Gastrocnemius medialis (tissue), 4 donors: ENCODE results near the gene ZNF547.

Experiments used
- POLR2A ChIP-seq, 2 donors: fragments of 450-650 bp; IDR thresholded peaks; one replicate each; pipeline ENCODE4 v1.6.1; 2017; ENCODE audit warnings: antibody characterized with exemption in 2 of 2, mild to moderate bottlenecking in 2 of 2, moderate library complexity in 2 of 2
- TF ChIP-seq, protein P1 (sequence below), 5 experiments: fragments of 450-650 bp in 3 of 5; fragments of 200-600 bp in 2 of 5; sonication (generic) in 2 of 5; IDR thresholded peaks in 4 of 5; conservative IDR thresholded peaks in 1 of 5; 1 replicate in 4 of 5; 2 replicates in 1 of 5; pipeline ENCODE4 v1.5.1; 2016 to 2019; ENCODE audit warnings: antibody characterized with exemption in 5 of 5, mild to moderate bottlenecking in 3 of 5, moderate library complexity in 3 of 5

DNA sequence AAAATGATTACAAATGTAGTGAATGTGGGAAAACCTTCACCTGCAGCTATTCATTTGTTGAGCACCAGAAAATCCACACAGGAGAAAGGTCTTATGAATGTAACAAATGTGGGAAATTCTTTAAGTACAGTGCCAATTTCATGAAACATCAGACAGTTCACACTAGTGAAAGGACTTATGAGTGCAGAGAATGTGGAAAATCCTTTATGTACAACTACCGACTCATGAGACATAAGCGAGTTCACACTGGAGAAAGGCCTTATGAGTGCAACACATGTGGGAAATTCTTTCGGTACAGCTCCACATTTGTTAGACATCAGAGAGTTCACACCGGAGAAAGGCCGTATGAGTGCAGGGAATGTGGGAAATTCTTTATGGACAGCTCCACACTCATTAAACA, 35.5 kb downstream of the ZNF547 start:
- TF ChIP-seq, protein P1, sequence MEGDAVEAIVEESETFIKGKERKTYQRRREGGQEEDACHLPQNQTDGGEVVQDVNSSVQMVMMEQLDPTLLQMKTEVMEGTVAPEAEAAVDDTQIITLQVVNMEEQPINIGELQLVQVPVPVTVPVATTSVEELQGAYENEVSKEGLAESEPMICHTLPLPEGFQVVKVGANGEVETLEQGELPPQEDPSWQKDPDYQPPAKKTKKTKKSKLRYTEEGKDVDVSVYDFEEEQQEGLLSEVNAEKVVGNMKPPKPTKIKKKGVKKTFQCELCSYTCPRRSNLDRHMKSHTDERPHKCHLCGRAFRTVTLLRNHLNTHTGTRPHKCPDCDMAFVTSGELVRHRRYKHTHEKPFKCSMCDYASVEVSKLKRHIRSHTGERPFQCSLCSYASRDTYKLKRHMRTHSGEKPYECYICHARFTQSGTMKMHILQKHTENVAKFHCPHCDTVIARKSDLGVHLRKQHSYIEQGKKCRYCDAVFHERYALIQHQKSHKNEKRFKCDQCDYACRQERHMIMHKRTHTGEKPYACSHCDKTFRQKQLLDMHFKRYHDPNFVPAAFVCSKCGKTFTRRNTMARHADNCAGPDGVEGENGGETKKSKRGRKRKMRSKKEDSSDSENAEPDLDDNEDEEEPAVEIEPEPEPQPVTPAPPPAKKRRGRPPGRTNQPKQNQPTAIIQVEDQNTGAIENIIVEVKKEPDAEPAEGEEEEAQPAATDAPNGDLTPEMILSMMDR (IDR thresholded peaks at IDR 0.05 in 4 of 5, conservative IDR thresholded peaks at IDR 0.05 in 1 of 5), result no peak
- no peak for TF ChIP-seq POLR2A (IDR thresholded peaks at IDR 0.05)
